RWPE2 (cell line): ENCODE measurements around the gene EFNA3.

ENCODE experiments used
- ATAC-seq: fragments of 200-7000 bp; cut with Tn5 transposase; 3 replicates; pipeline ENCODE4 v1.9.1; 2021; ENCODE audit warnings: low read depth
- DNase-seq: peaks from one replicate; pipeline ENCODE4 v3.0.0-alpha.2; 2020; ENCODE audit warnings: low spot score
- H3K27ac ChIP-seq: fragments of 450-650 bp; 2 replicates; pipeline ENCODE4 v1.5.1; 2017; ENCODE audit warnings: mild to moderate bottlenecking; ENCODE audit not compliant: poor library complexity, severe bottlenecking
- H3K27me3 ChIP-seq: fragments of 250-450 bp; sonication (Bioruptor Pico); 2 replicates; pipeline ENCODE4 v1.5.1; 2021; ENCODE audit warnings: mild to moderate bottlenecking, moderate library complexity; ENCODE audit not compliant: insufficient read depth, poor library complexity, severe bottlenecking
- H3K36me3 ChIP-seq: fragments of 250-450 bp; sonication (Bioruptor Pico); 2 replicates; pipeline ENCODE4 v1.5.1; 2020; ENCODE audit warnings: low read depth, mild to moderate bottlenecking, moderate library complexity
- H3K4me1 ChIP-seq: fragments of 250-450 bp; sonication (Bioruptor Pico); 2 replicates; pipeline ENCODE4 v1.5.1; 2021; ENCODE audit warnings: mild to moderate bottlenecking, moderate library complexity; ENCODE audit not compliant: insufficient read depth, poor library complexity, severe bottlenecking
- H3K4me3 ChIP-seq: fragments of 250-450 bp; sonication (Bioruptor Pico); 2 replicates; pipeline ENCODE4 v1.5.1; 2021; ENCODE audit warnings: mild to moderate bottlenecking, moderate library complexity; ENCODE audit not compliant: severe bottlenecking
- H3K9me3 ChIP-seq: fragments of 250-450 bp; sonication (Bioruptor Pico); 2 replicates; pipeline ENCODE4 v1.5.1; 2021; ENCODE audit warnings: mild to moderate bottlenecking, moderate library complexity; ENCODE audit not compliant: severe bottlenecking
- CTCF ChIP-seq: fragments of 450-650 bp; IDR thresholded peaks from one replicate; pipeline ENCODE4 v1.5.1; 2017; ENCODE audit warnings: mild to moderate bottlenecking, moderate library complexity; ENCODE audit not compliant: poor library complexity, severe bottlenecking

The EFNA3 gene

GRCh38 chr1:155083052-155083541 is 4.5 kb downstream of the EFNA3 start:
- Histone ChIP-seq H3K4me1 (peaks cover 14% of the 10 kb centered on the region), H3K36me3 (no peaks in the 10 kb centered on the region), H3K27me3 (peaks cover 36% of the 10 kb centered on the region), H3K4me3 (no peak overlapping the region), H3K9me3 (no peaks in the 10 kb centered on the region), H3K27ac (peak overlapping the region; percentile 26)
- TF ChIP-seq CTCF: no peak
- no peak for ATAC-seq
- DNase-seq: no peak

GRCh38 chr1:155083865-155084721 is 5.5 kb downstream of the EFNA3 start:
- ATAC-seq (no peak; the same call in 2 of the 3 replicates), DNase-seq (no peak)
- no peak for TF ChIP-seq CTCF
- Histone ChIP-seq H3K9me3 (no peaks in the 10 kb centered on the region), H3K4me3 (peak overlapping the region; percentile 56), H3K27me3 (peaks cover 34% of the 10 kb centered on the region), H3K36me3 (no peaks in the 10 kb centered on the region), H3K27ac (peak overlapping the region; percentile 63), H3K4me1 (peaks cover 14% of the 10 kb centered on the region)

GRCh38 chr1:155084722-155085503 is 6.3 kb downstream of the EFNA3 start:
- Histone ChIP-seq H3K4me3 (peak overlapping the region; percentile 56), H3K27me3 (peaks cover 26% of the 10 kb centered on the region), H3K9me3 (no peaks in the 10 kb centered on the region), H3K4me1 (peaks cover 14% of the 10 kb centered on the region), H3K36me3 (no peaks in the 10 kb centered on the region), H3K27ac (peak overlapping the region; percentile 63)
- peak; percentile 94 for TF ChIP-seq CTCF
- DNase-seq (peak; percentile 95), ATAC-seq (peak; percentile 71)

- H3K4me1 ChIP-seq: peaks cover 14% of the 10 kb centered on the region
- peak overlapping the region; percentile 56 for H3K4me3 ChIP-seq
- ATAC-seq (peak; percentile 55), DNase-seq (peak; percentile 90)
- peak overlapping the region; percentile 63 for H3K27ac ChIP-seq
- no peaks in the 10 kb centered on the region for H3K9me3 ChIP-seq
- peaks cover 19% of the 10 kb centered on the region for H3K27me3 ChIP-seq
- TF ChIP-seq CTCF: no peak
- no peaks in the 10 kb centered on the region for H3K36me3 ChIP-seq
Measured at GRCh38 chr1:155085504-155086127, 7.0 kb downstream of the EFNA3 start.
